GM19397 (cell line): ENCODE results near the gene FADS1.

Experiments
- ATAC-seq: cut with Tn5 transposase; IDR thresholded peaks from one replicate; pipeline ENCODE4 v1.9.1; 2021; ENCODE audit warnings: mild to moderate bottlenecking, moderate library complexity; ENCODE audit not compliant: unreplicated experiment

The FADS1 gene

DNA sequence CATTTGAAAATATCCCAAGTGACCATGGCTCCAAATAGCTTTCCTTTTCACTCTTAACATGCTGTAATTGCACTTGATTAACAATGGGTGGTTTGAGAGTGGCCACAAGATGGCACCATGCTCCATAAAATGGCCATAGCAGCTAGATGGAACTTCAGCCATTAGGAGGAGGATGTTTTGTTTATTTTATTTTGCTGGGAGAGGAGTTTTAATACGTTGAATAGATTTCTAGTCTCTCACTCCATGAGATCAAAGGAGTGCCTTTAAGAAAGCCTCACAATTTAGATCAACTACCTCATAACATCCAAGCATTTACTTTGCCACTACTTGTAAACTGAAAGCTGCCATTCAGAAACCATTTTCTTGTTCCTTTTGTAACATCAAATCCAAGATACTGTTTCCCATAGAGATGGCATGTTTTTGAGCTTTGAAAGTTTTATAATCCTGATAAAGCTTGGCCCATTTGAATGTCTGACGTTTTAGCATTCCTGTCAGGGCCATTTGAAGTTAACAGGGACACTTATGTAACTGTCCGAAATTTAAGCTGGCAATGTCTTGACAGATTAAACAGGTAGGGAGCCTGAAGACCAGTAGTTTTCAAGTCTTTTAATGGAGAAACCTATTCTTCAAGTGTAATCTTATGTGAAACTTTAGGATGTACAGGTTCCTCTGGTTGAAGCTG lies 19.4 kb downstream of the FADS1 start:
- no peak for ATAC-seq

DNA sequence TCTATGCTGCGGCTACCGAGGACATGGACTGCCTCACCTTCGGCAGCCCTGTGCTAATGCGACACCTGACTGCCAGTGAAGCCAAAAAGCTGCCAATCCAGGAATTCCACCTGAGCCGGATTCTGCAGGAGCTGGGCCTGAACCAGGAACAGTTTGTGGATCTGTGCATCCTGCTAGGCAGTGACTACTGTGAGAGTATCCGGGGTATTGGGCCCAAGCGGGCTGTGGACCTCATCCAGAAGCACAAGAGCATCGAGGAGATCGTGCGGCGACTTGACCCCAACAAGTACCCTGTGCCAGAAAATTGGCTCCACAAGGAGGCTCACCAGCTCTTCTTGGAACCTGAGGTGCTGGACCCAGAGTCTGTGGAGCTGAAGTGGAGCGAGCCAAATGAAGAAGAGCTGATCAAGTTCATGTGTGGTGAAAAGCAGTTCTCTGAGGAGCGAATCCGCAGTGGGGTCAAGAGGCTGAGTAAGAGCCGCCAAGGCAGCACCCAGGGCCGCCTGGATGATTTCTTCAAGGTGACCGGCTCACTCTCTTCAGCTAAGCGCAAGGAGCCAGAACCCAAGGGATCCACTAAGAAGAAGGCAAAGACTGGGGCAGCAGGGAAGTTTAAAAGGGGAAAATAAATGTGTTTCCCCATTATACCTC lies 20.8 kb downstream of the FADS1 start:
- ATAC-seq, result no peak

DNA sequence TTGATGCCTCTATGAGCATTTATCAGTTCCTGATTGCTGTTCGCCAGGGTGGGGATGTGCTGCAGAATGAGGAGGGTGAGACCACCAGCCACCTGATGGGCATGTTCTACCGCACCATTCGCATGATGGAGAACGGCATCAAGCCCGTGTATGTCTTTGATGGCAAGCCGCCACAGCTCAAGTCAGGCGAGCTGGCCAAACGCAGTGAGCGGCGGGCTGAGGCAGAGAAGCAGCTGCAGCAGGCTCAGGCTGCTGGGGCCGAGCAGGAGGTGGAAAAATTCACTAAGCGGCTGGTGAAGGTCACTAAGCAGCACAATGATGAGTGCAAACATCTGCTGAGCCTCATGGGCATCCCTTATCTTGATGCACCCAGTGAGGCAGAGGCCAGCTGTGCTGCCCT lies 21.3 kb downstream of the FADS1 start:
- ATAC-seq, result no peak

DNA sequence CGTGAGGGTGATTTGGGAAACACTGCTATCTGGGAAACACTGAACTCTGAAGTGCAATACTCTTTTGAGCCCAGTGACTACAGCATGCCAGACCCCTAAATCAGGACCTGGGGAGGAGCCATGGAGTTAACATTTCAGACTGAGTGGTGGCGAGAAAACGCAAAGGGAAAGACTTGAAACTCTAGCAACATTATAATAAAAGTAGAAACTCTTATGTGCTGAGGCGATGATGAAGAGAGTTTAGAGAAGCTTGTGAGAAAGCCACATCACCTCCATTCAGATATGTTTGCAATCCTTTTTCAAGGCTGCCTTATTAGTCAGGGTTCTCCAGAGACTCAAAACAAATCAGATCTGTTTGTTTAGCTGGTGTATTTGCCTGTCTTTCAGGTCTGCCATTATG lies 22.2 kb downstream of the FADS1 start:
- no peak for ATAC-seq

DNA sequence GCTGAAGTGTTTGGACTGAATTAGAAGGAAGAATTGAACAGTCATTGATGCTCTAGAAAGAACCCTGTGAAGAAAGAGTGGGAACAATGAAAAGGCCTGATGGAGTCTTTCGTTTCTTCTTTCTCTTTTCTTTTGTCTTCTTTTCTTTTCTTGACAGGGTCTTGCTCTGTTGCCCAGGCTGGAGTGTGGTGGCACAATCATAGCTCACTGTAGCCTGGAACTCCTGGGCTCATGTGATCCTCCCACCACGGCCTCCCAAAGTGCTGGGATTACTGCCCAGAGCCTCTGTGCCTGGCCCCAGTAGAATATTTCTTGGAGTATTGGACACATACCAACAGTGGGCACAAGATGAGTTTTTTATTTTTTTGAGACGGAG lies 23.0 kb downstream of the FADS1 start:
- no peak for ATAC-seq

DNA sequence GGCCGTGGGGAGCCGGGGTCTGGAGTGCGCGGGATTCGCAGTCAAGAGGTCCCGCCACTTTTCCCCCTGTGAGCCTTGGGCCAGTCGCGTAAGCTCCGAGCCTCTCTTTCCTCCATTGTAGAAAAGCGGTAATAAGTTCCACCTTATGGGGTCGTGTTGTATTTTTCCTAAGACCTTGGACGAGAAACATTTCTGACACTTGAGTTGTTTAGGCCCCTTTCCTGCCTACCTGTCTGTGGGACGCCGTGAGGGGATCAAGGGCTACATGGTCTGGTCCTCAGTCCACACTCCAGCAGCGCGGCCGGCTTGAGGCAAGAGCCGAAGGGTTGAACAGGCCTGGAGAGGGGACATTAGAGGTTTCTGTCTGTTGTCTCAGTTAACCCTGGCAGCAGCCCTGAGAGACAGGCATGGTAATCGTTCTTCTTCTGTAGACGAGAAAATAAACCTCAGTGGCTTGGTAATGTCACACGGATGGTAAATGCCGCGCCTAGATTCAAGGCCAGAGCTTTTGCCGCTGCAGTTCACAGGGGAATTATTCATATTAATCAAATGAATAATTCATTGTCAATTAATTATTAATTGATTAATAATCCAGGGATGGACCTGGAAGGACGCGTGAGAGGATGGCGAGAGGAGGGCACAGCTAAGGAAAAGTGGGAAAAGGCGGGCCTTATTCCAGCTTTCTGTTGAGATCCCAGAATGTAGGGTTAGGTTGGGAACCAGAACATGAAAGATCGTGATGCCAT lies 23.5 kb downstream of the FADS1 start:
- no peak for ATAC-seq

DNA sequence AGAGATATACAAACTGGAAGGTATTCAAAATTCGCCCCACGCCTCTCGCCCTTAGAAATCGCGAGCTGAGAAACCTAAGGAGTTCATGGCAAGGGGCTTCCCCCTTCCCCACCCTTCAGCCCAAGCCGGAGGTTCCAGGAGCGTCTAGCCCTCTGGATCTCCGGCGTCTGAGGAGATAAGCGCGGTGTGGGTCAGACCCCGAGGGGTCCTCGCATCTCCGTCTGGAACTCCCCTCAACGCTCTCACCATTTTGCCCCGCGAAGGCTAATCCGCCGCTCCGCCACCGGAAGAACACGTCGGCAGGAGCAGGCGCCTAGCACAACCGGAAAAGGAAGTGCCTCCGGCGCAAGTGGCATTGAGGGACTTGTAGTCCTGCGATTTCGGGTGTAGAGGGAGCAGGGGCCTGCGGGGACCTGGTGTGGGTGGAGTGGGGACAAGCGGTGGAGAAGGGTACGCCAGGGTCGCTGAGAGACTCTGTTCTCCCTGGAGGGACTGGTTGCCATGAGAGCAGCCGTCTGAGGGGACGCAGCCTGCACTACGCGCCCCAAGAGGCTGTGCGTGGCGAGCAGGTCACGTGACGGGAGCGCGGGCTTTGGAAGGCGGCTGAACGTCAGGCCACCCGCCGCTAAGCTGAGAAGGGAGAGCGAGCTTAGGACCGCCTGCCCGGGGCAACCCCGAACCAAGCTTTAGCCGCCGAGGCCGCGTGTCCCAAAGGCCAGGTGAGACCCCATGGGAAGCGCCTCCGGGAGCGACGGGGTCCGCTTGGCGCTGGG lies 24.3 kb downstream of the FADS1 start, which contains the start of the genes FEN1 and TMEM258:
FEN1 (plus strand) TSS at position 602 of the 773 bp plus-strand sequence. CDS start 2,451 bp downstream, outside the sequence.
TMEM258 (minus strand) TSS at position 290 of the 773 bp plus-strand sequence; CDS start at position 249, 41 bp downstream.
- ATAC-seq, result peak; percentile 80

DNA sequence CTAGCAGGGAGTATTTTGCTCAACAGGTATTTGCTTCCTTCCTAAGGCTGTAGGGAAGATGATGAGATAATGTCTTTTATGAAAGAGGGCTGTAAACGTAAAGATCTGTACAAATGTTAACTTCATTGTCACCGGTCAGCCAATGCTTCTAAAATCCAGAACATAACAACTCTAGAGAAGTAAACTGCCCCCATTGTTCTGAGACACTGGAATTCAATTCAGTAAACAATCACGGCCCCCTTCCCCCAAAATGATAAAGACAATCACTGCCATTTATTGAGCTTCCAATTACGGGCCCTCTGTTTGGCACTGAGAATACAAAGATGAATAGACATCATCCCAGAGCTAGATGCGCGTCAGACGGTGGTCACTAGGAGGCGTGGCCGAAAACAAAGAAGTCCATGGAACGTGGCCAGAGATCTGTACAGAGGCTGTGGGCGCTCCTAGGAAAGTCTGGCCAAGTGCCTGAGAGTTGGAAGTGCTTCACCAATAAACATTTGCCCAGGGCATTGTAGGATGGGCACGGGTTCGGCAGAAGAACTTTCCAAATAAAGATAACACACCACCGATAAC lies 25.0 kb downstream of the FADS1 start:
- peak; percentile 7 for ATAC-seq

DNA sequence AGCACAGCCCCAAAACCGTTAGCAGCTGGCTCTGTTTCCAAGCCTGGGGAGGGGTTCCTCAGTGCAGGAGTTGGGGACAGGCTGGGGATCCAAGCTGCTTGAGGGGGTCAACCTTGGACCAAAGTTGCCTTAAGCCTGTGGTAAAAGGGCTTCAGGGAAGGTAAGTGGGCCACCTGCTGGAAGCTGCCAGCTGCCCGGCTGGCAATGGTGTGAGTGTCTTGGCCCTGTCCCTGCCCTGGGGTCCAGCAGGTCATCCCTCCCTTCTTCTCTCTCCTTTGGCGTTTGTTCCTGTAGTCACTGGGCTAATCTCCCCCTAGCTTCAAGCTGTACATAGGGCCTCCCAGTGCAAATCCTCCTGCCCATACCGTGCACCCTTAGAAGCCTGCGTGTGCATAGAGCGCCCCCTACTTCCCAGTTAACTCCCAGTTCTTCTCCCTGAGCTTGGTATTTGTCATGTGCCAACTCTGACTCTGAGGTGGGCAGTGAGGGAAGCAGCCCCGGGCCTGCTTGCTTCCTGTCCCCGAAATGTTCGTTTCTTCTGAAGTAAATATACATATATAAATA lies 28.8 kb downstream of the FADS1 start:
- ATAC-seq, result no peak

DNA sequence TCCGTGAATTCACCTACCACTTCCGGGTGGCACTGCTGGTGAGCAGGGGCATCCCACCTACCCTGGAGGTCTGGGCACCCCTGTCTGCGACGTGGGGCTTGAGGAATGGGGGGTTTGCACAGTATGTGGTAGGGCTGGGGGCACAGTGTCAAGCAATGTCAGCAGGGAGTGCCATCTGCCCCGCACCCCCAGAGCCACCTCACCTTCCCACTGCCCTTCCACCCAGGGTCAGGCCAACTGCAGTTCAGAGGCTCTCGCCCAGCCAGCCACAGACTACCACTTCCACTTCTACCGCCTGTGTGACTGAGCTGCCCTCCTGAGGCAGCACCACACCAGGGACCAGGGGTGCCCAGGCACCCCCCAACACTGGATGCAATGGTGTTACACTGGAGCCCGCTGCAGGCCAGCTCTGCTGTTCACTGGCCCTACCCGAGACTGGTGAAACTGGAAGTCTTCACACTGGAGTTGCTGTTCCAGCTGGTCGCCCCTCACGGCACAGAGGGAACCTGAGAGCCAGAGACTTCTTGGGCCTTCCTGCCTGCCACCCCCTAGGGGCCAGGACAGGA lies 30.9 kb downstream of the FADS1 start:
- no peak for ATAC-seq

DNA sequence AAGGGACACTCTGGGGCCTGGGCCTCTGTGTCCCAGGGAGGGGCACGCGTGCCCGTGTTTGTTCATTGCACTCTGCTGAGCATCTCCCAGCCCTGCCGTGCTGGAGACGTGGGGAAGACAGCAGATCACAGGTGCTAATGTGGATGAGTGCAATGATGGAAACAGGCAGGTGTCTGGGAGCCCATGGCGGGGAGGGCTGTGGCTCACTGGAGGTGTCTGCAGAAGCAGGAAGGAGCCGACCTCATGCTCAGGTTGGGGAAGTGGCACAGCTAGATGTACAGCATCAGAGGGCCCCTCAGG lies 32.3 kb downstream of the FADS1 start:
- ATAC-seq, result no peak

DNA sequence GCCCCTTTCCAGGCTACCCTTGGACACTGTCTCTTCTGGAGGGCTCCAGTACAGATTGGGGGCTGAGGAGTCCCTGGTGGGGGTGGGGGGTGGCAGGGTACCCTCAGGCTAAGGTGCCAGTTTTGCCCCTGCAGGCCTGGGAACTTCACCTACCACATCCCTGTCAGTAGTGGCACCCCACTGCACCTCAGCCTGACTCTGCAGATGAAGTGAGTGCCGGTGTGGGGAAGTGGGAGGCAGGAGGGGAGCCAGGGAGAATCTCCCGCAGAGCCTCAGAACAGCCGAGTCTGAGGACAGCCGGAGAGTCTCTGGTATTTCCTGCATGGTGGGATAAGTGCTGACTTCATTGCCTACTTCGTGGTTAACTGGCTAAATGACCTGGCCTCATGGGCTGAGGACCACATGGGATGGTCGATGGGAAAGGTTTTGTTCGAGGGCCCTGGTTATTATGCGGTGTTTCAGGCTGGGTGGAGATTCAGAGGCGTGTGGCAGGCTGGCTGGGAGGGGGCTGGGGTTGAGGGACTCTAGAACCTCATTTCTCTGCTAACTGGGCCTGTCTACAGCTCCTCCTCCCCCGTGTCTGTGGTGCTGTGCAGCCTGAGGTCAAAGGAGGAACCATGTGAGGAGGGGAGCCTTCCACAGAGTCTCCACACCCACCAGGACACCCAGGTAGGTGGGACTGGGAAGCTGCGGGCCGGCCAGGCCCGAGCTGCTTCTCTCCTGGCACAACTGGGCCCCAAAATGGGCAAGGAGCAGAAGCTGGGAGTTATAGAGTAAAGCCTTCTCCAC lies 32.9 kb downstream of the FADS1 start:
- no peak for ATAC-seq

DNA sequence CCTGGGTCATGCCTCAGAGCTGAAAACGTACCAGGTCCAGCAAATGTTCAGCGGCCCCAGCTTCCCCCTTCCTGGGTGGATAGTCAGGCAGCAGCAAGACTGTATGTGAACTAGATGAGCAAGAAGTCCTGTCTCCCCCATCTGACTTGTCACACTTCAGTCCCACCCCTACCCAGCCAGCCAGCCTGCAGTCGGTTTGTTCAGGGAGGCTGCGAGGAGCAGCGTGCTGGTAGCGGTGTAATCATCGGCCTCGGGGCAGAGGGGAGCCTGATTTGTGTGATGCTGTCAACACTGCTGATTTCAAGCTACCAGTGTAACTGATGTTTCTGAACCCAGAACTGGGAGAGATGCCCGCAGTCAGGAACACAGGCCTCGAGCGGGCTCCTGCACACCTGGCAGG lies 34.0 kb downstream of the FADS1 start:
- no peak for ATAC-seq

DNA sequence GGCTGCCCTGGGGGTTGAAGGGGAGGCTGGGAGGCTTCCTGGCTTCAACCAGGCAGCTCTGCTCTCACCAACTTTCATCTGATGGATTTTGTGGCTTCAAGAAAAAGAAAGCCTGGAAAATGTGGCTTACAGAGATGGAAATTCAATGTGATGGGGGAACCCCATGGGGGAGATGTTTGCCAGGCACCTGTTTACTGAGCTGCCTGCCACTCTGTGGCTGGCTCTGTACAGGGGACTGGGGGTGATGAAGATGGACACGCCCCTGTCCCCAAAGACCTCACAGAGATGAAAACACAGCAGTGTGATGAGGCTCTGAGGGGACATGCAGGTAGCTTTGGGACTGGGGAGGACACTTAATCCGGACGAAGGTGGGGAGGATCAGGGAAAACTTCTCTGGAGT lies 34.5 kb downstream of the FADS1 start:
- ATAC-seq, result no peak

DNA sequence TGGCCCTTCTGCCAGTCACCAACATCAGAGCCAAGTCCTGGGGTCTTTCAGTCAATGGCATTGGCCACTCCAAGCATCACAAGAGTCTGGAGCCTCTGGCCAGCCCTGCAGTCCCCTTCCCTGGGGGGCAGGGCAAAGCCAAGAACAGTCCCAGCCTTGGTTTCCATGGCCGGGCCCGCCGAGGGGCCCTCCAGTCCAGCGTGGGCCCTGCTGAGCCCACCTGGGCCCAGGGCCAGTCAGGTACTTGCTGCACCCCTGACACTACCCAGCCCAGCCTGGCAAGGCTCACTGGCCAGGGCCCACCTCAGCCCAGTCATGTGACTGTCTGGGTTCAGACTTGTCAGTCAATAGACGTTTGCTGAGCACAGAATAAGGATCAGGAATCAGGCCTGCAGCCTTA lies 35.2 kb downstream of the FADS1 start:
- ATAC-seq, result no peak

DNA sequence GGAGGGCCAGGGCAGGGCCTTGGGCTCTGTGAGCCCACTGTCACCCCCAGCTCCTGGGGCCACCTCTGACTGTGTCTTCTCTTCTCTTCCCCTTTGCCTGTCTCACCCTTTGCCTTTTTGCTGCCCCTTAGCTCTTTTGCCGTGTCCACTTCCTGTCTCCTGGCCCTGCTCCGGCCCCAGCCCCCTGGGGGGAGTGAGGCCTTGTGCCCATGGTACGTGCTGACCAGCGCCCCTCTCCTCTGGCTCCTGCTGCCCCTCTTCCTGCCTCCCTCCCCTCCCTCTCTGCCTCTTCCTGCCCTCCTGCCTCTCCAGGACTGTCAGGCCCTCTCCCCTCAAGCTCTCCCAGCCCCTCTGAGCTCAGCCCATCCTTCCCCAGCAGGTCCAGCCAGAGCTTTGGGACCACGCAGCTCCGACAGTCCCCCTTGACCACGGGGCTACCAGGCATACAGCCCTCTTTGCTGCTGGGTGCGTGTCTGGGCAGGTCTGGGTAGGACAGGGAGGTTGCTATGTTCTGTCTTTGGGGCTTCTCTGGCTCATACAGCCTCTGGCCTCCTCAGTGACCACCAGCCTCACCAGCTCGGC lies 36.1 kb downstream of the FADS1 start:
- no peak for ATAC-seq

DNA sequence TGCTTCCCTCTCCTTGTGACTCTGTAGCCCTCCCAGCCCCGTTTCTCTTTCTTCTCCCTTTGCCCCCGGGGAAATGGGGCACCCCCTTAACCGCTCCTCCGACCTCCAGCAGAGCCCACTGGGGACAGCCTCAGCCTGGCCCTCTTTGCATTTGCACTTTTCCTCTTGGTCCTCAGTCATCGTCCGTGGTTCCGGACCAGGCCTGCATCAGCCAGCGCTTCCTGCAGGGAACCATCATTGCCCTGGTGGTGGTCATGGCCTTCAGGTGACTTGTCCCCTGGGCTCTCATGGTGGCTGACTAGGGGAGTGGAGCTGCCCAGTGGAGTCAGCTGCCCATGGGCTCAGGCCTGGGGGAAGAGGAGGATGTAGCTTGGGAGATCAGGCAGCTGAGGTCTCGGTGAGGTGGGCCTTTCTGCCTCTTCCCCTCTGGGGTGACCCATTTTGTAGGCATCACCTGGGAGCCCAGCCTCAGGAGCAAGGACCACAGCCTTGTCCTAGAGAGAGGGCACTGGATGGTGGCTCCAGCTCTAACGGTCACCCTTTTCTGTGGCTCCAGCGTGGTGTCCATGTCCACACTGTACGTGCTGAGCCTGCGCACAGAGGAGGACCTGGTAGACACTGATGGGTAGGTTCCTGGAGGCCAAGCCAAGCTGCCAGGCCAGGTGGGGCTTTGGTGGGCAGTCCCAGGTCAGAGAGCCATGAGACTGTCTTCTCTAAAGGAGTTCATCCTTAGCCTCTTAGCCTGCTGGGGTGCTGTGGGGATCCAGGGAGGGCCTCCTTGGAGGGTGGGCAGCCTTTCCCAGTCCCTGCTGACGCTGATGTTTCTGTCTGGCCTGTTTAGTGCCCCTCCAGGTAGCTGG lies 36.9 kb downstream of the FADS1 start:
- no peak for ATAC-seq

DNA sequence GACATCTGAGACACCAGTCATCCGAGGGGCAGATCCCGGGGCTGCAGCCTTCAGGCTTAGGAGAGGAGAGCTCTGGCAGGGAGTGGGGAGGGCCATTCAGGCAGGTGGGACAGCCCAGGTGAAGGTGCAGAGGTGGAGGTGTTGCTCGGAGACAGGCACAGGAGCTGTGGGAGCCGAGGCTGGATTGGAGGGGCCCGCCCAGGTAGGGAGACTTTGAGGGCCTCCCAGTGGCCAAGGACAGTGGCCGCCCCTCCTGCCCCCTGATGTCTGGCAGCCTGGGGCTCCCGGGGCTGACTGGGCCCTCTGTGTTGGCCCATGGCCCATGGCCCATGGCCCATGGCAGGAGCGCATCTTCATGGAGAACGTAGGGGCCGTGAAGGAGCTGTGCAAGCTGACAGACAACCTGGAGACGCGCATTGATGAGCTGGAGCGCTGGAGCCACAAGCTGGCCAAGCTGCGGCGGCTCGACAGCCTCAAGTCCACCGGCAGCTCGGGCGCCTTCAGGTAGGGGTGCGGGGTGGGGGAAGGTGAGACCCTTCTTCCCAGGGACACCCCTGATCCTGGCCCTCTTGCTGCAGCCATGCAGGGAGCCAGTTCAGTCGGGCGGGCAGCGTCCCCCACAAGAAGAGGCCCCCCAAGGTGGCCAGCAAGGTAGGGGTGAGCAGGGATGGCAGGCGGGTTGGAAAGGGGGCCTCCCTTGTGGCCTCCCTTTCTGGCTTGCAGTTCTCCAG lies 37.7 kb downstream of the FADS1 start:
- ATAC-seq, result no peak
